ENCODE data around the gene RAB7A. TPM values are rescaled to one million over a fixed set of nuclear protein-coding genes. Genes with fewer than 3 reads are reported as not detected.

The RAB7A gene
- total and polyA plus RNA-seq, 2 donors (not counting 1 experiment from before 2014, with no cell fraction given) = 62.7 to 138 TPM

GRCh38 chr3:128845119-128845777 lies 119.3 kb downstream of the RAB7A start:
- POLR2A ChIA-PET = interaction anchor here (0.6 to 1.0 kb wide), 2 partner anchors 165 to 272 kb away, joined by 3 to 5 read pairs; no protein-coding TSS in a partner anchor
- H3K4me3 Mint-ChIP-seq = peak overlapping the region; percentile 85
- intact Hi-C loops (cut with micrococcal nuclease) = loop anchor here (5.0 kb wide), 1 partner anchor 48 kb away; no protein-coding TSS in a partner anchor

More at GRCh38 chr3:128845119-128845777, 119.3 kb downstream of the RAB7A start:
- CTCF ChIA-PET = interaction anchor here (0.9 to 3.0 kb wide), 12 partner anchors 11 to 228 kb away, joined by 3 to 30 read pairs (median 4); no protein-coding TSS in a partner anchor
- Mint-ChIP-seq H3K9me3 (ENCODE audit: insufficient read depth) (no peaks in the 10 kb centered on the region), H3K27ac (peak overlapping the region; percentile 56), H3K27me3 (no peaks in the 10 kb centered on the region), H3K4me1 (peaks cover 11% of the 10 kb centered on the region)
- WGBS (ENCODE audit: insufficient coverage) = 44% methylated on average over 13 of the region's 14 CpGs
- Histone ChIP-seq H3K4me3 (ENCODE audit: control extremely low read depth in 1 of 5, extremely low read depth in 1 of 5, insufficient read depth in 1 of 5, low read depth in 2 of 5, low read length in 4 of 5) (peak overlapping the region in 4 of 5 experiments; percentile 45 to 70 (median 58)), H3K4me2 (replicated peaks; ENCODE audit: low read depth, low read length, poor library complexity, severe bottlenecking) (peak overlapping the region; percentile 100), H3K4me1 (ENCODE audit: control insufficient read depth in 2 of 2, insufficient read depth in 2 of 2, low read length in 2 of 2) (peaks cover 11 to 17% of the 10 kb centered on the region in 2 donors), H3K27ac (ENCODE audit: low read length in 2 of 2) (no peak overlapping the region), H3K79me2 (ENCODE audit: control insufficient read depth, insufficient read depth, low read length) (no peaks in the 10 kb centered on the region), H3K27me3 (replicated peaks in 1 of 4; ENCODE audit: control extremely low read depth in 1 of 4, control insufficient read depth in 3 of 4, insufficient read depth in 4 of 4, low read length in 3 of 4) (no peaks in the 10 kb centered on the region), H2AFZ (ENCODE audit: insufficient read depth, low read depth, low read length, poor library complexity, severe bottlenecking) (peak overlapping the region; percentile 98), H4K20me1 (ENCODE audit: control insufficient read depth, insufficient read depth, low read length, poor library complexity, severe bottlenecking) (no peaks in the 10 kb centered on the region), H3K36me3 (replicated peaks in 1 of 2; ENCODE audit: control extremely low read depth in 1 of 2, control insufficient read depth in 1 of 2, extremely low read depth in 1 of 2, insufficient read depth in 2 of 2, low read length in 1 of 2) (no peaks in the 10 kb centered on the region), H3K9ac (ENCODE audit: low read length) (peak overlapping the region; percentile 73), H3K9me3 (ENCODE audit: control extremely low read depth in 1 of 3, control insufficient read depth in 2 of 3, insufficient read depth in 1 of 3, low read length in 2 of 3) (no peaks in the 10 kb centered on the region)
- TF ChIP-seq EZH2 (IDR thresholded peaks at IDR 0.05; ENCODE audit: borderline replicate concordance, insufficient read depth, low read depth, low read length, poor library complexity, severe bottlenecking) = no peak
- TF ChIP-seq CTCF (IDR thresholded peaks at IDR 0.05) = no peak
- ATAC-seq (ENCODE audit: low read depth) = no peak
- peak; percentile 22 for DNase-seq

All from B cell (primary cell).